ENCODE data around the gene RTF1. TPM values are rescaled to one million over a fixed set of nuclear protein-coding genes. Genes with fewer than 3 reads are reported as not detected.
"Not testable (repeated sequence)": the region's sequence is repeated elsewhere in the genome, so short reads cannot be mapped to it uniquely, and the experiment has no call there.

The RTF1 gene
- total and polyA plus RNA-seq, 2 experiments from 2014 or later: 39.7 to 89.1 TPM

- TF ChIP-seq, protein P1, sequence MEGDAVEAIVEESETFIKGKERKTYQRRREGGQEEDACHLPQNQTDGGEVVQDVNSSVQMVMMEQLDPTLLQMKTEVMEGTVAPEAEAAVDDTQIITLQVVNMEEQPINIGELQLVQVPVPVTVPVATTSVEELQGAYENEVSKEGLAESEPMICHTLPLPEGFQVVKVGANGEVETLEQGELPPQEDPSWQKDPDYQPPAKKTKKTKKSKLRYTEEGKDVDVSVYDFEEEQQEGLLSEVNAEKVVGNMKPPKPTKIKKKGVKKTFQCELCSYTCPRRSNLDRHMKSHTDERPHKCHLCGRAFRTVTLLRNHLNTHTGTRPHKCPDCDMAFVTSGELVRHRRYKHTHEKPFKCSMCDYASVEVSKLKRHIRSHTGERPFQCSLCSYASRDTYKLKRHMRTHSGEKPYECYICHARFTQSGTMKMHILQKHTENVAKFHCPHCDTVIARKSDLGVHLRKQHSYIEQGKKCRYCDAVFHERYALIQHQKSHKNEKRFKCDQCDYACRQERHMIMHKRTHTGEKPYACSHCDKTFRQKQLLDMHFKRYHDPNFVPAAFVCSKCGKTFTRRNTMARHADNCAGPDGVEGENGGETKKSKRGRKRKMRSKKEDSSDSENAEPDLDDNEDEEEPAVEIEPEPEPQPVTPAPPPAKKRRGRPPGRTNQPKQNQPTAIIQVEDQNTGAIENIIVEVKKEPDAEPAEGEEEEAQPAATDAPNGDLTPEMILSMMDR (IDR thresholded peaks at IDR 0.05; ENCODE audit: low read depth, low read length): no peak
- H3K4me3 ChIP-seq: no peak overlapping the region
- DNase-seq (ENCODE audit: low read depth in 1 of 2, low spot score in 1 of 2): peak in 1 of 2 donors; percentile 29
- H3K36me3 ChIP-seq: no peaks in the 10 kb centered on the region
- H3K9me3 ChIP-seq (ENCODE audit: low read depth): no peaks in the 10 kb centered on the region
- no peak overlapping the region for H3K27ac ChIP-seq
- H3K4me1 ChIP-seq (ENCODE audit: low read depth): no peaks in the 10 kb centered on the region
- H3K27me3 ChIP-seq: no peaks in the 10 kb centered on the region
These were observed 12.4 kb downstream of the RTF1 start for GRCh38 chr15:41429003-41429890.

GRCh38 chr15:41435037-41435786 lies 18.3 kb downstream of the RTF1 start:
- peaks cover 9% of the 10 kb centered on the region for H3K36me3 ChIP-seq
- no peaks in the 10 kb centered on the region for H3K4me1 ChIP-seq (ENCODE audit: low read depth)
- TF ChIP-seq, protein P1 (IDR thresholded peaks at IDR 0.05; ENCODE audit: low read depth, low read length): no peak
- H3K27ac ChIP-seq: no peak overlapping the region
- H3K27me3 ChIP-seq: no peaks in the 10 kb centered on the region
- no peak overlapping the region for H3K4me3 ChIP-seq
- no peak for DNase-seq (ENCODE audit: low read depth in 1 of 2, low spot score in 1 of 2)
- no peaks in the 10 kb centered on the region for H3K9me3 ChIP-seq (ENCODE audit: low read depth)

DNA sequence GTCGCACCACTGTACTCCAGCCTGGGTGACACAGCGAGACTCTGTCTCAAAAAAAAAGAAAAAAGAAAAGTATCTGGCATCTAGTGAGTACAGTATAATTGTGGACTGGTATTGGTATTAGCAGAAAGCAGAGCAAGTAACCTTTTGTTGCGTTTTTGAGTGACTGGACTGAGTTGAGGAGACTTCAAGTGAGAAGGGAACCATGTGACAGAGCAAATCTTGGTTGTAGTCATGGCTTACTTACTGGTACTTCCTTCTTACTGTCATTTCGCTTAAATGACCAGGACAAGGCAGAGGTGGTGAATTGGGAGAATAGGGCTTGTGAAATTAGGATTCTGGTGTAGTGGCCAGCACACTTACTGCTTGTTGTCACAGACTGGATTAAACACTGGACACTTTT lies 20.6 kb downstream of the RTF1 start:
- Histone ChIP-seq H3K36me3 (peaks cover 22% of the 10 kb centered on the region), H3K9me3 (ENCODE audit: low read depth) (no peaks in the 10 kb centered on the region), H3K4me1 (ENCODE audit: low read depth) (no peaks in the 10 kb centered on the region), H3K4me3 (no peak overlapping the region), H3K27me3 (no peaks in the 10 kb centered on the region), H3K27ac (peak overlapping the region; percentile 76)
- DNase-seq (ENCODE audit: low read depth in 1 of 2, low spot score in 1 of 2): no peak
- TF ChIP-seq, protein P1 (IDR thresholded peaks at IDR 0.05; ENCODE audit: low read depth, low read length): no peak

GRCh38 chr15:41438206-41438605 lies 21.3 kb downstream of the RTF1 start:
- peak overlapping the region; percentile 76 for H3K27ac ChIP-seq
- H3K4me3 ChIP-seq: no peak overlapping the region
- no peaks in the 10 kb centered on the region for H3K27me3 ChIP-seq
- TF ChIP-seq, protein P1 (IDR thresholded peaks at IDR 0.05; ENCODE audit: low read depth, low read length): no peak
- H3K36me3 ChIP-seq: peaks cover 23% of the 10 kb centered on the region
- DNase-seq (ENCODE audit: low read depth in 1 of 2, low spot score in 1 of 2): no peak
- H3K9me3 ChIP-seq (ENCODE audit: low read depth): no peaks in the 10 kb centered on the region
- no peaks in the 10 kb centered on the region for H3K4me1 ChIP-seq (ENCODE audit: low read depth)

- H3K27ac ChIP-seq; H3K4me3 ChIP-seq; H3K27me3 ChIP-seq; H3K4me1 ChIP-seq (ENCODE audit: low read depth); H3K9me3 ChIP-seq (ENCODE audit: low read depth); DNase-seq (ENCODE audit: low read depth in 1 of 2, low spot score in 1 of 2): not testable (repeated sequence)
- peaks cover 23% of the 10 kb centered on the region for H3K36me3 ChIP-seq
These were observed 21.9 kb downstream of the RTF1 start for GRCh38 chr15:41438745-41439144.

- peaks cover 23% of the 10 kb centered on the region for H3K36me3 ChIP-seq
- H3K4me1 ChIP-seq (ENCODE audit: low read depth): no peaks in the 10 kb centered on the region
- TF ChIP-seq, protein P1 (IDR thresholded peaks at IDR 0.05; ENCODE audit: low read depth, low read length): no peak
These were observed 26.4 kb downstream of the RTF1 start for GRCh38 chr15:41443275-41443674.

More at GRCh38 chr15:41443275-41443674, 26.4 kb downstream of the RTF1 start:
- no peak for DNase-seq (ENCODE audit: low read depth in 1 of 2, low spot score in 1 of 2)
- no peaks in the 10 kb centered on the region for H3K27me3 ChIP-seq
- no peaks in the 10 kb centered on the region for H3K9me3 ChIP-seq (ENCODE audit: low read depth)
- no peak overlapping the region for H3K4me3 ChIP-seq
- no peak overlapping the region for H3K27ac ChIP-seq
